Upper lobe of left lung (tissue), 4 donors: ENCODE data around the gene ARPC5.
A peak's percentile ranks its signal among the peaks of the same experiment; 100 is the strongest.

Experiments used
- EP300 ChIP-seq, 4 donors: sonication (generic); formaldehyde crosslinking; IDR thresholded peaks; one replicate each; pipeline ENCODE4 v1.5.1; 2017; ENCODE audit warnings: antibody characterized with exemption in 4 of 4, control low read depth in 2 of 4
- TF ChIP-seq, protein P1 (sequence below), 6 experiments: fragments of 450-650 bp in 4 of 6; fragments of 200-600 bp in 2 of 6; sonication (generic) in 2 of 6; IDR thresholded peaks; one replicate each; pipeline ENCODE4 v1.5.1; 2016 to 2019; ENCODE audit warnings: antibody characterized with exemption in 6 of 6

DNA sequence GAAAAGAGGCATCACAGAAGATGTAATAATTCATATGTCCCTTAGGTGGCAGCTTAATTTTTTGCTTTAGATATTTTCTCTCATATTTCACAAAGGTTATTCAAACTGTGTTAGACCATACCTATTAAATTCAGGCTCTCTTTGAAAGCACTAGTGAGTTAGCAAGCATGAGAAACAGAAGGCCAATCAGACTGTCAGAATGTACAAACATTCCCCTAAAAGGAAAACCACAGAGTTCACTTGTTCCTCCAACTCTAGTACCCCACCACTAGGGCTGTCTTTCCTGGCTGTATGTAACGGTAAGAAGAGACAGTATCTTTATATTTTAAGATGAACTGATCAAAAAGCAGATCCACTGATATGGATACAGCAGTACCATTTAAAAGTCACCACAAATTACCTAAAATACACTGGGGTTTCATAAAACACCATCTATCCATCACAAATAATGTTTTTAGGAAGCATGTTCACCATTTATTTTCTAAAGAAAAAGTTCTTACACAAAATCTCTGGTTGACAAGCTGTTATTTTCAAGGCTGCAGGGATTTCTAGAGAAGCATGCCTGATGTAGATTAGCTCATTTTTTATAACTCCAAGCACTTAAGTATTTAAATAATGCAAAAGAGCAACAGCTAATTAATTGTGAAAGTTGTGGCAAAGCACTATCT is 1.8 kb downstream of the ARPC5 start:
- TF ChIP-seq, protein P1, sequence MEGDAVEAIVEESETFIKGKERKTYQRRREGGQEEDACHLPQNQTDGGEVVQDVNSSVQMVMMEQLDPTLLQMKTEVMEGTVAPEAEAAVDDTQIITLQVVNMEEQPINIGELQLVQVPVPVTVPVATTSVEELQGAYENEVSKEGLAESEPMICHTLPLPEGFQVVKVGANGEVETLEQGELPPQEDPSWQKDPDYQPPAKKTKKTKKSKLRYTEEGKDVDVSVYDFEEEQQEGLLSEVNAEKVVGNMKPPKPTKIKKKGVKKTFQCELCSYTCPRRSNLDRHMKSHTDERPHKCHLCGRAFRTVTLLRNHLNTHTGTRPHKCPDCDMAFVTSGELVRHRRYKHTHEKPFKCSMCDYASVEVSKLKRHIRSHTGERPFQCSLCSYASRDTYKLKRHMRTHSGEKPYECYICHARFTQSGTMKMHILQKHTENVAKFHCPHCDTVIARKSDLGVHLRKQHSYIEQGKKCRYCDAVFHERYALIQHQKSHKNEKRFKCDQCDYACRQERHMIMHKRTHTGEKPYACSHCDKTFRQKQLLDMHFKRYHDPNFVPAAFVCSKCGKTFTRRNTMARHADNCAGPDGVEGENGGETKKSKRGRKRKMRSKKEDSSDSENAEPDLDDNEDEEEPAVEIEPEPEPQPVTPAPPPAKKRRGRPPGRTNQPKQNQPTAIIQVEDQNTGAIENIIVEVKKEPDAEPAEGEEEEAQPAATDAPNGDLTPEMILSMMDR (IDR thresholded peaks at IDR 0.05) = peak; percentile 32 to 61 (median 59)
- TF ChIP-seq EP300 (IDR thresholded peaks at IDR 0.05) = no peak
